Naive thymus-derived CD8-positive, alpha-beta T cell (primary cell): ENCODE results near the gene GDF7. TPM values are rescaled to one million over a fixed set of nuclear protein-coding genes. Genes with fewer than 3 reads are reported as not detected.
A peak's percentile ranks its signal among the peaks of the same experiment; 100 is the strongest.
"Not testable (repeated sequence)": the region's sequence is repeated elsewhere in the genome, so short reads cannot be mapped to it uniquely, and the experiment has no call there.

Source experiments
- ATAC-seq, 2 donors: fragments of 150-1000 bp; cut with Tn5 transposase in 1 of 2; sonication (Bioruptor Pico), chemical (Tn5 transposase) in 1 of 2; 1 replicate in 1 of 2; 2 replicates in 1 of 2; pipeline ENCODE4 v1.10.0; 2021; ENCODE audit warnings: mild to moderate bottlenecking in 2 of 2, moderate library complexity in 2 of 2
- POLR2A ChIA-PET: fragments of 350-600 bp; sonication (Branson Sonifier 250); formaldehyde crosslinking; loops from one replicate; lab custom pipeline; 2021; ENCODE audit warnings: antibody characterized with exemption; lab: Charles Lee
- DNase-seq, 10 donors: peaks; one replicate each; pipeline versions ENCODE4 v3.0.0 to v3.0.0-alpha.2; 2020 to 2022
- H3K27ac Mint-ChIP-seq, 10 donors: one replicate each; pipeline ENCODE4 v1.8.0; 2020 to 2022; ENCODE audit warnings: mild to moderate bottlenecking in 10 of 10, mixed read lengths in 10 of 10, moderate library complexity in 4 of 10, inconsistent platforms in 1 of 10
- H3K27me3 Mint-ChIP-seq, 5 donors: one replicate each; pipeline ENCODE4 v1.8.0; 2021 to 2022; ENCODE audit warnings: mixed read lengths in 5 of 5
- H3K36me3 Mint-ChIP-seq, 3 donors: one replicate each; pipeline ENCODE4 v1.8.0; 2020 to 2022; ENCODE audit warnings: mixed read lengths in 3 of 3, mild to moderate bottlenecking in 2 of 3, inconsistent platforms in 1 of 3
- H3K4me1 Mint-ChIP-seq, 4 donors: one replicate each; pipeline ENCODE4 v1.8.0; 2021 to 2022; ENCODE audit warnings: mixed read lengths in 4 of 4
- H3K4me3 Mint-ChIP-seq, 10 donors: one replicate each; pipeline ENCODE4 v1.8.0; 2020 to 2022; ENCODE audit warnings: mild to moderate bottlenecking in 10 of 10, mixed read lengths in 10 of 10, moderate library complexity in 6 of 10, inconsistent platforms in 1 of 10
- H3K9me3 Mint-ChIP-seq, 9 donors: one replicate each; pipeline ENCODE4 v1.8.0; 2020 to 2022; ENCODE audit warnings: mixed read lengths in 9 of 9, mild to moderate bottlenecking in 3 of 9, inconsistent platforms in 1 of 9, moderate library complexity in 1 of 9
- polyA plus RNA-seq, 3 donors: library from polyadenylated mRNA; unstranded; fragments of 300-500 nt; fragmentation: Illumina TruSeq; gene quantifications; one replicate each; pipeline ENCODE4 v1.2.3, GENCODE V29; 2021
- total RNA-seq, 8 experiments: library from RNA in 2 of 8; stranded (reverse) in 2 of 8; gene quantifications; one replicate each; pipeline ENCODE4 v1.2.3 and lab custom pipeline; 2021 to 2026

GDF7 gene
- total and polyA plus RNA-seq, 5 experiments from 2014 or later: 0.05 TPM; not detected in 2

GRCh38 chr2:20711641-20712040 lies 44.7 kb downstream of the GDF7 start:
- POLR2A ChIA-PET, H3K4me3 Mint-ChIP-seq, ATAC-seq, DNase-seq, H3K27me3 Mint-ChIP-seq: not testable (repeated sequence)
- Mint-ChIP-seq H3K27ac (peak overlapping the region in 1 of 10 donors; percentile 9), H3K36me3 (peaks cover 12 to 47% (median 44%) of the 10 kb centered on the region in 3 donors), H3K4me1 (peaks cover 0 to 25% (median 15%) of the 10 kb centered on the region in 4 donors), H3K9me3 (peaks cover 0 to 18% (median 5%) of the 10 kb centered on the region in 9 donors)

GRCh38 chr2:20713585-20713984 lies 46.6 kb downstream of the GDF7 start:
- POLR2A ChIA-PET, ATAC-seq, H3K27me3 Mint-ChIP-seq, DNase-seq, H3K27ac Mint-ChIP-seq: not testable (repeated sequence)
- Mint-ChIP-seq H3K36me3 (peaks cover 31 to 66% (median 55%) of the 10 kb centered on the region in 3 donors), H3K9me3 (peaks cover 2 to 30% (median 17%) of the 10 kb centered on the region in 9 donors), H3K4me3 (peak overlapping the region in 1 of 10 donors; percentile 19), H3K4me1 (peaks cover 0 to 18% (median 13%) of the 10 kb centered on the region in 4 donors)

DNA sequence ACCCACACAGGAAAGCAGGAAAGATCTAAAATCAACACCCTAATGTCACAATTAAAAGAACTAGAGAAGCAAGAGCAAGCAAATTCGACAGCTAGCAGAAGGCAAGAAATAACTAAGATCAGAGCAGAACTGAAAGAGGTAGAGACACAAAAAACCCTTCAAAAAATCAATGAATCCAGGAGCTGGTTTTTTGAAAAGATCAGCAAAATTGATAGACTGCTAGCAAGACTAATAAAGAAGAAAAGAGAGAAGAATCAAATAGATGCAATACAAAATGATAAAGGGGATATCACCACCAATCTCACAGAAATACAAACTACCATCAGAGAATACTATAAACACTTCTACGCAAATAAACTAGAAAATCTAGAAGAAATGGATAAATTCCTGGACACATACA lies 47.5 kb downstream of the GDF7 start:
- H3K27me3 Mint-ChIP-seq, ATAC-seq, POLR2A ChIA-PET, DNase-seq: not testable (repeated sequence)
- Mint-ChIP-seq H3K9me3 (peaks cover 5 to 35% (median 24%) of the 10 kb centered on the region in 9 donors), H3K4me3 (peak overlapping the region in 1 of 10 donors; percentile 41), H3K4me1 (peaks cover 0 to 18% (median 13%) of the 10 kb centered on the region in 4 donors), H3K27ac (peak overlapping the region in 1 of 10 donors; percentile 32), H3K36me3 (peaks cover 37 to 72% (median 55%) of the 10 kb centered on the region in 3 donors)

- ATAC-seq, H3K4me3 Mint-ChIP-seq, DNase-seq, H3K27me3 Mint-ChIP-seq, POLR2A ChIA-PET: not testable (repeated sequence)
- H3K4me1 Mint-ChIP-seq: peaks cover 0 to 24% (median 13%) of the 10 kb centered on the region in 4 donors
- peak overlapping the region in 1 of 10 donors; percentile 61 for H3K27ac Mint-ChIP-seq
- H3K36me3 Mint-ChIP-seq: peaks cover 51 to 83% (median 62%) of the 10 kb centered on the region in 3 donors
- H3K9me3 Mint-ChIP-seq: peaks cover 10 to 53% (median 27%) of the 10 kb centered on the region in 9 donors
Observed at GRCh38 chr2:20716164-20716563, 49.2 kb downstream of the GDF7 start.

- peaks cover 12 to 61% (median 30%) of the 10 kb centered on the region in 9 donors for H3K9me3 Mint-ChIP-seq
- no peak overlapping the region for H3K27ac Mint-ChIP-seq
- H3K4me3 Mint-ChIP-seq: no peak overlapping the region
- POLR2A ChIA-PET: no interaction called here
- ATAC-seq (no peak), DNase-seq (no peak)
- H3K36me3 Mint-ChIP-seq: peaks cover 57 to 90% (median 60%) of the 10 kb centered on the region in 3 donors
- H3K4me1 Mint-ChIP-seq: peaks cover 0 to 20% (median 11%) of the 10 kb centered on the region in 4 donors
- no peaks in the 10 kb centered on the region for H3K27me3 Mint-ChIP-seq
Observed at GRCh38 chr2:20717641-20718040, 50.7 kb downstream of the GDF7 start.

DNA sequence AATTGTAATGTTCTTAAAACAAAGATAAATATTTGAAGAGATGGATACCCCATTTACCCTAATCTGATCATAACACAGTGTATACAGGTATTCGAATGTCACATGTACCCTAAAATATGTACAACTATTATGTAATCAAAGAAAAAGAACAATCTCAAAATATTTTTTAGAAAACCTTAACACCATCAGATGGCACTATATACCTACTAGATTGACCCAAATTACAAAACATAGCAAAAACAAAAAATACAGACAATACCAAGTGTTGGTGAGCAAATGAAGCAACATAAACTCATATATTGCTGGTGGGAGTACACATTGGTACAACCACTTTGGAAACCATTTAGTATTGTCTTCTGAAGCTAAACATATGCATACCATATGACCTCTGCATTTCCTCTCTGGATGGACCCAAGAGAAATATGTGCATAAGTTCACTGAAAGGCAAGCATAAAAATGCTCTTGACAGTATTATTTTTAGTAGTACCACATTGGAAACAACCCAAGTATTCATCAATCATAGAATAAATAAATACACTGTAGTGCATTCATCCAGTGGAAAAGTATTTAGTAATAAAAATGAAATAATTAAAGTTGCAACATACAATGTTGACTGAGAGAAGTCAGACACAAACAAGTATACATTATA lies 55.8 kb downstream of the GDF7 start:
- H3K27me3 Mint-ChIP-seq: no peaks in the 10 kb centered on the region
- no peak overlapping the region for H3K4me3 Mint-ChIP-seq
- DNase-seq (no peak), ATAC-seq (no peak)
- peaks cover 0 to 8% (median 3%) of the 10 kb centered on the region in 4 donors for H3K4me1 Mint-ChIP-seq
- H3K36me3 Mint-ChIP-seq: peaks cover 50 to 88% (median 54%) of the 10 kb centered on the region in 3 donors
- POLR2A ChIA-PET: no interaction called here
- peaks cover 10 to 45% (median 19%) of the 10 kb centered on the region in 9 donors for H3K9me3 Mint-ChIP-seq
- H3K27ac Mint-ChIP-seq: no peak overlapping the region

GRCh38 chr2:20723543-20723942 lies 56.6 kb downstream of the GDF7 start:
- H3K4me1 Mint-ChIP-seq: peaks cover 3 to 8% (median 5%) of the 10 kb centered on the region in 4 donors
- peaks cover 42 to 88% (median 52%) of the 10 kb centered on the region in 3 donors for H3K36me3 Mint-ChIP-seq
- no peaks in the 10 kb centered on the region for H3K27me3 Mint-ChIP-seq
- H3K9me3 Mint-ChIP-seq: peaks cover 5 to 36% (median 14%) of the 10 kb centered on the region in 9 donors
- no peak overlapping the region for H3K27ac Mint-ChIP-seq
- no peak for DNase-seq
- no peak for ATAC-seq
- POLR2A ChIA-PET: no interaction called here
- H3K4me3 Mint-ChIP-seq: no peak overlapping the region

- no peak overlapping the region for H3K4me3 Mint-ChIP-seq
- peaks cover 34 to 83% (median 52%) of the 10 kb centered on the region in 3 donors for H3K36me3 Mint-ChIP-seq
- peaks cover 3 to 8% (median 5%) of the 10 kb centered on the region in 4 donors for H3K4me1 Mint-ChIP-seq
- no peak for ATAC-seq
- H3K27me3 Mint-ChIP-seq: no peaks in the 10 kb centered on the region
- DNase-seq: no peak
- POLR2A ChIA-PET: no interaction called here
- no peak overlapping the region for H3K27ac Mint-ChIP-seq
- peaks cover 0 to 27% (median 7%) of the 10 kb centered on the region in 9 donors for H3K9me3 Mint-ChIP-seq
Observed at GRCh38 chr2:20724500-20725053, 57.6 kb downstream of the GDF7 start.

GRCh38 chr2:20725782-20726181 lies 58.8 kb downstream of the GDF7 start:
- Mint-ChIP-seq H3K4me1 (peaks cover 3 to 7% (median 5%) of the 10 kb centered on the region in 4 donors), H3K27ac (no peak overlapping the region), H3K4me3 (no peak overlapping the region), H3K27me3 (no peaks in the 10 kb centered on the region), H3K9me3 (peaks cover 0 to 16% (median 4%) of the 10 kb centered on the region in 9 donors), H3K36me3 (peaks cover 25 to 74% (median 45%) of the 10 kb centered on the region in 3 donors)
- no peak for ATAC-seq
- POLR2A ChIA-PET: no interaction called here
- no peak for DNase-seq

DNA sequence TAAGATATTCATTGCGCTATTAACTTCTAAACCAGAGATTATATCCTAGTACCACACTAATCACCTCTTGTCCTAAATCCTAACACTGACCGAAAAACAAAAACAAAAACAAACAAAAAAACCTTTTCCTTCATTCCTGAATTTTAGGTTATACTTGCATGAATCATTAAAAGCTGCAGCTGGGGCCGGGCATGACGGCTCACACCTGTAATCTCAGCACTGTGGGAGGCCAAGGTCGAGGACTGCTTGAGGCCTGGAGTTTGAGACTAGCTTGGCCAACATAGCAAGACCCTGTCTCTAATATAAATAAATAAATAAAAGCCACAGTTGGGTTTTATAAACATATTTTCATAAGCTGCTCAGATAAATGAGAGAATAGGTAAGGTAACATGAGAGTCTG lies 60.0 kb downstream of the GDF7 start:
- ATAC-seq (no peak), DNase-seq (no peak)
- Mint-ChIP-seq H3K27ac (no peak overlapping the region), H3K9me3 (peaks cover 0 to 6% (median 0%) of the 10 kb centered on the region in 9 donors), H3K4me1 (peaks cover 0 to 5% (median 3%) of the 10 kb centered on the region in 4 donors), H3K27me3 (no peaks in the 10 kb centered on the region), H3K4me3 (no peak overlapping the region), H3K36me3 (peaks cover 18 to 66% (median 36%) of the 10 kb centered on the region in 3 donors)
- POLR2A ChIA-PET: no interaction called here

DNA sequence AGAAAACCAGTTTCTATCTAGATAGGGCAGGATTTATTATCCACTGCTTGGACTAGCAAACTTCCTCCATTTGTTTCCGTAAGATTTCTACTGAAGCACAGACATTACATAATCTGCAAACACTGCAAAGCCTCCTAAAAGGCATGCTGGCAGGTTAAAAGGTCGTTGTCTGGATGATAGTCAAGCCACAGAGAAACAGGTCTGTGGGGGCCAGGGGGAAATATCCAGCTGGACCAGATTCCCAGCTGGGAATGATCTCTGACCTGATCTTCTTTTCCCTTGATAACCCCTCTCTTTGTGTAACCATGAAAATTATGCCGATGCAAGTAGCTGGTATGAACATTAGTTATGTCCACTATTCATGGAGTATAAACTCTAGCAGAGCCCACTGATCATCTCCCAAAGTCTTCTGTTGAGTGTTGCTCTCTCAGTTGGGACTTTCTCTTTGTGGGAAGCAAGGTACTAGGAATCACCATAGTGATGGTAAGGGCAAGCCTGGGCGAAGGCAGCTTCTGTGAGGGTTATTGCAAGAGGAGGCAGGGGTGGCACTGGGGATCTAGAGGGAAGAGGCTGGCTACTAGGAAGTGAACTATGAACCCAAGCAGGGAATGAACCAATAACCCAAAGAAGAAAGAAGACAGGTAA lies 61.3 kb downstream of the GDF7 start:
- ATAC-seq: no peak
- peaks cover 0 to 5% (median 3%) of the 10 kb centered on the region in 4 donors for H3K4me1 Mint-ChIP-seq
- H3K27ac Mint-ChIP-seq: peak overlapping the region in 3 of 10 donors; percentile 4 to 78 (median 66)
- H3K27me3 Mint-ChIP-seq: no peaks in the 10 kb centered on the region
- peaks cover 0 to 2% (median 0%) of the 10 kb centered on the region in 9 donors for H3K9me3 Mint-ChIP-seq
- H3K4me3 Mint-ChIP-seq: no peak overlapping the region
- peaks cover 12 to 58% (median 35%) of the 10 kb centered on the region in 3 donors for H3K36me3 Mint-ChIP-seq
- no peak for DNase-seq
- POLR2A ChIA-PET: no interaction called here
